ENCODE measurements around the gene RAD51D. TPM values are rescaled to one million over a fixed set of nuclear protein-coding genes. Genes with fewer than 3 reads are reported as not detected.

The RAD51D gene
- total RNA-seq, 1 donor from 2014 or later: 22.5 TPM

DNA sequence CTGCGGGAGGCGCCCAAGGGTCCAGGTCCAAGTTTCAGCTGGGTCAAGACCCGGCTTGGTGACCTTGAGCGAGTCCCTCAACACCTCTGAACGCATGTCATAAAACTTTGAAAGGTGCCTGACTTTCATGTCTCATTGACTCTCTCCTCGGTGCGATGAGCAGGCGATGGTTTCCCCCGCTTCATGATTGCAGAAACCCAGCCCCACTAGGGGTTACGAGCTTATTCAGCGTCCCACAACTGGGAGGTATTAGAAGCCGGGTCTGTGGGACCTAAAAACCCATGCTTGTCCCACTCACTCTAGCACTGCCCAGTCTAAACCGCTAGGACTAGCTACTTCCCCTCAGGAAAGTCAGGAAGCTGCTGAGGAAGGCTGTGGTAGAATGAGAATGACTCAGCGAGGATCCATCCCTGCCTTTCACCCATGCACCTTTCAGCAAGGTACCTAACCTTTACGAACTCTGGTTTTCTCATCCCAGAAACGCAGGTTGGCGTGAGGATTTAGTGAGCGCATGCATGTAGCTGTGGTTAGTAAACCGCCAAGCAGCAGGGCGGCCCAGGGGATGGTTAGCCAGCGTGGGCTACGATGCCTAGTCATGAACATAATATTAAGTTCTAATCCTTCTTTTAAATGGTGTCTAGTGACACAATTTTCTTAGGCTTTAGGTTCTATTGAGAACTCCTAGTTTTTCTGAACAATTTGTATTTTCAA is 29.9 kb downstream of the RAD51D start:
- H3K4me1 Mint-ChIP-seq: peaks cover 21% of the 10 kb centered on the region
- no peak for DNase-seq (ENCODE audit: low read depth, low spot score)

GRCh38 chr17:35088881-35089585 is 30.6 kb downstream of the RAD51D start:
- DNase-seq (ENCODE audit: low read depth, low spot score): peak; percentile 79
- peak; percentile 84 for TF ChIP-seq CTCF (conservative IDR thresholded peaks at IDR 0.05)
- no peaks in the 10 kb centered on the region for H3K36me3 Mint-ChIP-seq (ENCODE audit: low read depth)
- H3K4me1 Mint-ChIP-seq: peaks cover 21% of the 10 kb centered on the region
- H3K27ac Mint-ChIP-seq (ENCODE audit: unreplicated experiment): no peak overlapping the region
- peaks cover 3% of the 10 kb centered on the region for H3K27me3 Mint-ChIP-seq (ENCODE audit: low read depth)
- no peaks in the 10 kb centered on the region for H3K9me3 Mint-ChIP-seq
- H3K4me3 Mint-ChIP-seq: peak overlapping the region; percentile 90

More for the DNA sequence above, 29.9 kb downstream of the RAD51D start:
- peaks cover 3% of the 10 kb centered on the region for H3K27me3 Mint-ChIP-seq (ENCODE audit: low read depth)
- no peaks in the 10 kb centered on the region for H3K9me3 Mint-ChIP-seq
- H3K4me3 Mint-ChIP-seq: peak overlapping the region; percentile 89
- peak overlapping the region; percentile 74 for H3K27ac Mint-ChIP-seq (ENCODE audit: unreplicated experiment)
- TF ChIP-seq CTCF (conservative IDR thresholded peaks at IDR 0.05): peak; percentile 44
- H3K36me3 Mint-ChIP-seq (ENCODE audit: low read depth): no peaks in the 10 kb centered on the region

DNA sequence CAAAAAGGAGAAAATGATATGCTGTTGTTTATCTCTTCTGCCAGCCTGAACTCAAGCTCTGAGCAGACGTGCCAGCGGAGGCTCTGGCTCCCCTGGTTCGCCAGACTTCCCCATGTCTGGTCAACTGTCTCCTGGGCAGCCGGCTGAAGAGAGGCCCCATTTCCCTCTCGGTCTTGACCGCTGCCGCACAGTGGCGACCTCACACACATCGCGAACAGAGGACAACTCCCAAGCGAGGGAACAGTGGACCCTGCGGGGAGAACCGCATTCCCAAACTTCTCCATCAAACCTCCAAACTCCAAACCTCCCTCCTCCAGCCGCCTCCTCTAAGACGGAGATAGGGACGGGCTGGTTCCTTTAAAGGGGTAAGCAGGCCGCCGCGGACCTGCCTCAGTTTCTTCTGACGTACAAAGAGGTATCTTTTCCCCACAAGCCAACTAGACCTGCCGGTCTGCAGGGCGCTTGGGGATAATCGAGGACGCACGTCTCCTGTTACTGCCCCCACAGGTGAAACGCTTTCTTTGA is 31.2 kb downstream of the RAD51D start:
- Mint-ChIP-seq H3K36me3 (ENCODE audit: low read depth) (no peaks in the 10 kb centered on the region), H3K9me3 (no peaks in the 10 kb centered on the region), H3K4me3 (peak overlapping the region; percentile 90), H3K27ac (ENCODE audit: unreplicated experiment) (peak overlapping the region; percentile 84), H3K4me1 (peaks cover 21% of the 10 kb centered on the region), H3K27me3 (ENCODE audit: low read depth) (peaks cover 3% of the 10 kb centered on the region)
- no peak for TF ChIP-seq CTCF (conservative IDR thresholded peaks at IDR 0.05)
- DNase-seq (ENCODE audit: low read depth, low spot score): peak; percentile 29

DNA sequence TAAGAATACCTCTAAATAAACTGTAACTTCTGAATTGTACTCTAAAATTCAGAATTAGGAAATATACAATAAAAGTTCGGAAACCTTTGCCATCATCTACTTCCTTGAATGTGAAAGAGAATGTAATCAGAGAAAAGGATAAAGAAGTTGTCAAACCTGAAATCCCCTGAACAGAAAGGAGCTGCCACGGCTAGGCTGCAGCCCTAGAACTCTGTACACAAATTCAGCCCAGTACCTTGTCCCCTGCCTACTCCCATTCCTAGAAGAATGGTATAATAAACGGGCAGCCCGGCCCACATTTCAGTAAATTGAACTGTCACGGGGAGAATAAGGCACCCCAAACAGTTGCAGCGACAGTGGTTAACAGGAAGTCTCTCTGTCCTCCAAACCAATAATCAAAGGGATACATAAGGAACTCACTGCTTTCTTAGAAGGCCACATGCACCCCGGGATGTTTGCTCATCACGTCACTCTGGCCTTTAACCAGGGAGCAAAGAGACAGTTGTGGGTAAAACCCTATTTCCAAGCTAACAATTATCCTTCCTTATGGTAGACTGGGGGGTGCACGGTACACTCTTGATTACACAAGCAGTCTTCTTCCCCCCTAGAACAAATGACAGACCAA is 31.8 kb downstream of the RAD51D start:
- peak overlapping the region; percentile 84 for H3K27ac Mint-ChIP-seq (ENCODE audit: unreplicated experiment)
- H3K27me3 Mint-ChIP-seq (ENCODE audit: low read depth): peaks cover 3% of the 10 kb centered on the region
- no peak for TF ChIP-seq CTCF (conservative IDR thresholded peaks at IDR 0.05)
- H3K4me3 Mint-ChIP-seq: peak overlapping the region; percentile 90
- H3K4me1 Mint-ChIP-seq: peaks cover 27% of the 10 kb centered on the region
- H3K9me3 Mint-ChIP-seq: no peaks in the 10 kb centered on the region
- DNase-seq (ENCODE audit: low read depth, low spot score): no peak
- H3K36me3 Mint-ChIP-seq (ENCODE audit: low read depth): no peaks in the 10 kb centered on the region

DNA sequence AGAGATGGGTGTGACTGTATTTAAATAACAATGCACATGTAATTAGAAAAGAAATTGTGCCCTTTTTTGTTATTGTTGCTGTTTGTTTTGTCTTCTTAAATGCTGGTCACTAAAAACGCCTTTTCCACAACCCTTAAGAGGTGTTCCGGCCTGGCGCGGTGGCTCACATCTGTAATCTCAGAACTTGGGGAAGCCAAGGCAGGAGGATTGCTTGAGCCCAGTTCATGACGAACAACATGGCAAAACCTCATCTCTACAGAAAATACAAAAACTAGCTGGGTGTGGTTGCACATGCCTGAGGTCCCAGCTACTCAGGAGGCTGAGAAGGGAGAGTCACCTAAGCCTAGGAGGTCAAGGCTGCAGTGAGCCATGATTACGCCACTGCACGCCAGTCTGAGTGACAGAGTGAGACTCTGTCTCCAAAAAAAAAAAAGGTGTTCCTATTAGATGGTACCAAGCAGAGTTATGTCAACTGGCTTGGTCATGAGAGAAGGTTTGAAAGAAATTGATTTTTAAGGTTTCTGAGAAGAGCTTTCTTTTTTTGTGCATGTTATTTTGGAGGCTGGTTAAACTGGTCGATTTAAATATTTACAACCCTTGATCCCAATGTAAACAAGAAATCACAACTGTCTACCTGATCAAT is 32.6 kb downstream of the RAD51D start:
- H3K27me3 Mint-ChIP-seq (ENCODE audit: low read depth): peaks cover 3% of the 10 kb centered on the region
- TF ChIP-seq CTCF (conservative IDR thresholded peaks at IDR 0.05): no peak
- no peaks in the 10 kb centered on the region for H3K36me3 Mint-ChIP-seq (ENCODE audit: low read depth)
- peak overlapping the region; percentile 90 for H3K4me3 Mint-ChIP-seq
- peaks cover 33% of the 10 kb centered on the region for H3K4me1 Mint-ChIP-seq
- no peaks in the 10 kb centered on the region for H3K9me3 Mint-ChIP-seq
- no peak for DNase-seq (ENCODE audit: low read depth, low spot score)
- no peak overlapping the region for H3K27ac Mint-ChIP-seq (ENCODE audit: unreplicated experiment)
